GM23338 (cell line): Measurements from ENCODE around the gene ZBTB14. TPM values are rescaled to one million over a fixed set of nuclear protein-coding genes. Genes with fewer than 3 reads are reported as not detected.

Experiments used
- ATAC-seq: fragments of 200-7000 bp; cut with Tn5 transposase; 3 replicates; pipeline ENCODE4 v1.9.1; 2020
- DNase-seq: peaks from one replicate; pipeline ENCODE4 v3.0.0-alpha.2; 2015; ENCODE audit warnings: low spot score
- H2AFZ ChIP-seq: fragments of 200-600 bp; sonication (generic); 2 replicates; pipeline ENCODE4 v1.8.0; 2016; ENCODE audit warnings: antibody characterized with exemption, mild to moderate bottlenecking, moderate library complexity
- H3F3A ChIP-seq: fragments of 200-600 bp; sonication (generic); replicated peaks from 2 replicates; pipeline ENCODE4 v1.8.0; 2017; ENCODE audit warnings: antibody characterized with exemption, mixed run types, low read depth
- H3K27ac ChIP-seq: fragments of 200-600 bp; sonication (generic); 2 replicates; pipeline ENCODE4 v1.6.1; 2016; ENCODE audit warnings: low read depth
- H3K27me3 ChIP-seq: fragments of 200-600 bp; sonication (generic); 2 replicates; pipeline ENCODE4 v1.8.0; 2016; ENCODE audit warnings: mild to moderate bottlenecking, mixed run types, moderate library complexity; ENCODE audit not compliant: insufficient read depth
- H3K36me3 ChIP-seq: fragments of 200-600 bp; sonication (generic); 2 replicates; pipeline ENCODE4 v1.8.0; 2016; ENCODE audit warnings: mild to moderate bottlenecking; ENCODE audit not compliant: insufficient read depth
- H3K4me1 ChIP-seq: fragments of 200-600 bp; sonication (generic); 2 replicates; pipeline ENCODE4 v1.8.0; 2016; ENCODE audit warnings: mild to moderate bottlenecking, moderate library complexity; ENCODE audit not compliant: insufficient read depth
- H3K4me2 ChIP-seq: fragments of 200-600 bp; sonication (generic); 2 replicates; pipeline ENCODE4 v1.7.1; 2017; ENCODE audit warnings: mixed run types
- H3K4me3 ChIP-seq: fragments of 200-600 bp; sonication (generic); 2 replicates; pipeline ENCODE4 v1.6.1; 2016; ENCODE audit warnings: mixed run types
- H3K79me2 ChIP-seq: fragments of 200-600 bp; sonication (generic); replicated peaks from 2 replicates; pipeline ENCODE4 v1.8.0; 2017; ENCODE audit warnings: mild to moderate bottlenecking; ENCODE audit not compliant: insufficient read depth
- H3K9me2 ChIP-seq: fragments of 200-600 bp; sonication (generic); 2 replicates; pipeline ENCODE4 v1.8.0; 2017; ENCODE audit not compliant: insufficient read depth
- H4K20me1 ChIP-seq: fragments of 200-600 bp; sonication (generic); replicated peaks from 2 replicates; pipeline ENCODE4 v1.8.0; 2017; ENCODE audit warnings: mild to moderate bottlenecking; ENCODE audit not compliant: insufficient read depth
- H3K27ac Mint-ChIP-seq: 2 replicates; pipeline ENCODE4 v1.8.0; 2020; ENCODE audit warnings: inconsistent platforms, mild to moderate bottlenecking, moderate library complexity, mixed read lengths
- H3K27me3 Mint-ChIP-seq: 3 replicates; pipeline ENCODE4 v1.8.0; 2022; ENCODE audit warnings: low read depth, mild to moderate bottlenecking, moderate library complexity, mixed read lengths, inconsistent platforms; ENCODE audit not compliant: insufficient read depth, poor library complexity
- H3K36me3 Mint-ChIP-seq: 3 replicates; pipeline ENCODE4 v1.8.0; 2021; ENCODE audit warnings: low read depth, mild to moderate bottlenecking, inconsistent platforms, moderate library complexity, mixed read lengths
- H3K4me1 Mint-ChIP-seq: 3 replicates; pipeline ENCODE4 v1.8.0; 2020; ENCODE audit warnings: mild to moderate bottlenecking, inconsistent platforms, mixed read lengths
- H3K4me3 Mint-ChIP-seq: 3 replicates; pipeline ENCODE4 v1.8.0; 2021; ENCODE audit warnings: moderate library complexity, mild to moderate bottlenecking, inconsistent platforms, mixed read lengths
- H3K9me3 Mint-ChIP-seq: 3 replicates; pipeline ENCODE4 v1.8.0; 2020; ENCODE audit warnings: moderate library complexity, mild to moderate bottlenecking, inconsistent platforms, mixed read lengths
- CREB1 ChIP-seq: fragments of 250-450 bp; sonication (Bioruptor Pico); IDR thresholded peaks from 2 replicates; pipeline ENCODE4 v1.5.0; 2020; ENCODE audit warnings: low read depth, mild to moderate bottlenecking, moderate library complexity
- CTCF ChIP-seq, 2 experiments: fragments of 200-600 bp in 1 of 2; sonication (generic) in 1 of 2; conservative IDR thresholded peaks; 2 replicates each; pipeline versions ENCODE4 v1.5.1 to v1.6.1; 2016 to 2017; ENCODE audit warnings: antibody characterized with exemption in 2 of 2, low read depth in 2 of 2, mild to moderate bottlenecking in 2 of 2, moderate library complexity in 1 of 2
- EZH2 ChIP-seq: fragments of 200-600 bp; sonication (generic); IDR thresholded peaks from one replicate; pipeline ENCODE4 v1.8.0; 2017; ENCODE audit warnings: antibody characterized with exemption, mild to moderate bottlenecking, low read depth; ENCODE audit not compliant: unreplicated experiment
- EZH2phosphoT487 ChIP-seq: fragments of 200-600 bp; sonication (generic); IDR thresholded peaks from one replicate; pipeline ENCODE4 v1.8.1; 2018; ENCODE audit warnings: antibody characterized with exemption; ENCODE audit not compliant: unreplicated experiment
- JUNB ChIP-seq: IDR thresholded peaks from one replicate; pipeline ENCODE4 v1.6.1; 2016; ENCODE audit warnings: antibody characterized with exemption; ENCODE audit not compliant: unreplicated experiment
- NANOG ChIP-seq: IDR thresholded peaks from 2 replicates; pipeline ENCODE4 v1.6.1; 2016; ENCODE audit warnings: antibody characterized with exemption, borderline replicate concordance
- POLR2AphosphoS5 ChIP-seq: IDR thresholded peaks from 2 replicates; pipeline ENCODE4 v1.6.1; 2016; ENCODE audit warnings: antibody characterized with exemption, low read depth
- ZNF331 ChIP-seq: fragments of 250-450 bp; sonication (Bioruptor Pico); IDR thresholded peaks from 2 replicates; pipeline ENCODE4 v1.5.0; 2020; ENCODE audit warnings: low read depth, mild to moderate bottlenecking, moderate library complexity
- ZNF462 ChIP-seq: fragments of 250-450 bp; sonication (Bioruptor Pico); IDR thresholded peaks from 2 replicates; pipeline ENCODE4 v1.5.0; 2020; ENCODE audit warnings: mild to moderate bottlenecking, moderate library complexity
- polyA plus RNA-seq: library from polyadenylated mRNA; unstranded; fragments of >200 nt; fragmentation: Nextera tagmentation; extraction: Ambion mirVana; gene quantifications from 2 replicates; pipeline ENCODE4 v1.2.1, GENCODE V29; 2016
- total RNA-seq: library from RNA; depleted of rRNA; stranded (reverse); fragments of >200 nt; shearing (Covaris generic); gene quantifications from 2 replicates; pipeline ENCODE4 v1.2.3, GENCODE V29; 2014

The ZBTB14 gene
- total and polyA plus RNA-seq, 2 experiments from 2014 or later = 5.2 to 16.8 TPM

DNA sequence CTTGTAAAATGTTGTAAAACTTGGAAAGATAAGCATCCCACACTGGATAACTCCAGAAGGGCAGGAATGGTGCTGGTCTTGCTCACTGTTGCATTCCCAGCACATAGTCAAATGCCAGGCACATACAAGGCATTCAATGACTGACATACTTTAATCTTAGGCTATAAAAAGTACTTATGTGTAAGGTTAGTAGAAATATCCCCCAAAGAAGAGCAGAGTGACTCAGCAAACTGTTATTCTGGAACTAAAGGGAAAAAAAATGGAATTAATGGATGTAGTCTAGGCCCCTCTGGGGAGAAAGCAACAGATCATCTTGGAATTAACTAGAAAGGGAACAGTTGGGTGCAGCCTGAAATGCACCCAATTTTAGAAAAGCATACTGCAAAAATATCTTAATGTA is 9.0 kb downstream of the ZBTB14 start:
- peaks cover 9% of the 10 kb centered on the region for H3K4me1 ChIP-seq
- no peaks in the 10 kb centered on the region for H4K20me1 ChIP-seq
- DNase-seq (no peak), ATAC-seq (no peak)
- no peak overlapping the region for H3K27ac ChIP-seq
- Mint-ChIP-seq H3K4me1 (peaks cover 16% of the 10 kb centered on the region), H3K36me3 (peaks cover 16% of the 10 kb centered on the region), H3K27ac (no peak overlapping the region), H3K27me3 (peaks cover 3% of the 10 kb centered on the region), H3K4me3 (no peak overlapping the region), H3K9me3 (no peaks in the 10 kb centered on the region)
- no peaks in the 10 kb centered on the region for H3K79me2 ChIP-seq
- no peak overlapping the region for H2AFZ ChIP-seq
- H3K9me2 ChIP-seq = no peaks in the 10 kb centered on the region
- no peak overlapping the region for H3K4me3 ChIP-seq
- H3F3A ChIP-seq = no peaks in the 10 kb centered on the region
- H3K27me3 ChIP-seq = no peaks in the 10 kb centered on the region
- H3K4me2 ChIP-seq = no peak overlapping the region
- H3K36me3 ChIP-seq = peaks cover 16% of the 10 kb centered on the region; the same call in 1 of the 2 replicates
- TF ChIP-seq ZNF331 (CRISPR knock-in tag) = no peak
- TF ChIP-seq CTCF (conservative IDR thresholded peaks at IDR 0.05; ENCODE audit: low read depth in 2 of 2) = no peak
- no peak for TF ChIP-seq ZNF462

DNA sequence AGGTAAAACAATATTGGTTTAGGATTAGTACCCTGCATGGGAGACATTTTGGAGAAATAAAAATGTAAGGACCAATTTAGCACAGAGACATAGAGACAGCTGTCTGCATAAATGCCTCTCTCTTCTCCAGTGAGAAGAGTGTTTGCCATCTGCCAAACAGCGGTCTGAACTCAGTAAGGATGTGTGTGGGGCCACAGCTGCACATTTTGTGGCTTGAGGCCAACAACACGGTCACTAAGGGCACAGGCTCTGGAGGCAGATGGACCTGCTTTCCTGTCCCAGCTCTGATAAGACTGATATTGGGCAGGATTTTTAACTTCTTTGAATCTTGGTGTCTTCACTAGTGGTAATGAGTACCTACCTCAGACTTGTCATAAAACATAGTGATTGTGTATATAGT is 10.2 kb downstream of the ZBTB14 start:
- Histone ChIP-seq H3K27ac (no peak overlapping the region), H3F3A (no peaks in the 10 kb centered on the region), H3K79me2 (no peaks in the 10 kb centered on the region), H3K9me2 (no peaks in the 10 kb centered on the region), H2AFZ (no peak overlapping the region), H4K20me1 (no peaks in the 10 kb centered on the region), H3K4me2 (no peak overlapping the region), H3K27me3 (no peaks in the 10 kb centered on the region), H3K4me1 (peaks cover 9% of the 10 kb centered on the region), H3K36me3 (peaks cover 7% of the 10 kb centered on the region; the same call in 1 of the 2 replicates), H3K4me3 (no peak overlapping the region)
- no peak for ATAC-seq
- H3K27me3 Mint-ChIP-seq = peaks cover 3% of the 10 kb centered on the region
- peaks cover 9% of the 10 kb centered on the region; the same call in 2 of the 3 replicates for H3K36me3 Mint-ChIP-seq
- no peak overlapping the region for H3K27ac Mint-ChIP-seq
- DNase-seq = no peak
- H3K9me3 Mint-ChIP-seq = peaks cover 4% of the 10 kb centered on the region; the same call in 2 of the 3 replicates
- no peak overlapping the region for H3K4me3 Mint-ChIP-seq
- peaks cover 16% of the 10 kb centered on the region for H3K4me1 Mint-ChIP-seq
- TF ChIP-seq CREB1 = no peak
- no peak for TF ChIP-seq NANOG
- TF ChIP-seq JUNB = no peak
- TF ChIP-seq CTCF (conservative IDR thresholded peaks at IDR 0.05; ENCODE audit: low read depth in 2 of 2) = no peak
- no peak for TF ChIP-seq EZH2phosphoT487
- no peak for TF ChIP-seq EZH2
- TF ChIP-seq POLR2AphosphoS5 = no peak
